ENCODE results near the gene DYNLT2.

DNA sequence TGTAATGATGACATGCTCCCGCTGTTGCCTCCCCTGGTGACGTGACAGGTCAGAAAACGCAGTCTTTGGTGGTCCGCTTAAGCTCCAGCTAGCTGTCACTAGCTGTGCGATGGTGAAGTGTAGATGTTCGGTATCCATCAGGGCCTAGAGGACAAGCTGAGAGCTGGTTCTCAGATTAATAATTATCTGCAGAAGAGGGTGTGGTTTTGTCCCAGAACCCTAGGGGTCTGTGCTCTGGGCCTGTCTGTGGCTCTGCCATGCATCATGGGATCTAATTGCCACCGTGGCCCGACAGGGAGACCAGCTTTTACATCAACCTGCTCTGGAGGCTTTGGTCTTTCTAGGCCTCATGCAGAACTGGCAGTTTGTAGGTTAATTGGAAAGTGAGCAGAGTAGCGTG lies 34.2 kb upstream of the DYNLT2 start:
- TF ChIP-seq POLR2AphosphoS5 (IDR thresholded peaks at IDR 0.05) (no peak), EP300 (IDR thresholded peaks at IDR 0.05; ENCODE audit: low read depth) (no peak)
